AG09319 (cell line): ENCODE results near the gene MYO10.

Experiments
- DNase-seq: peaks from one replicate; pipeline ENCODE4 v3.0.0-alpha.2; 2010; ENCODE audit warnings: low read depth; ENCODE audit errors: extremely low read depth
- TF ChIP-seq, protein P1 (sequence below): IDR thresholded peaks from 2 replicates; pipeline ENCODE4 v1.5.1; 2011; ENCODE audit warnings: low read depth, mild to moderate bottlenecking, inconsistent platforms, low read length, moderate library complexity

The MYO10 gene

DNA sequence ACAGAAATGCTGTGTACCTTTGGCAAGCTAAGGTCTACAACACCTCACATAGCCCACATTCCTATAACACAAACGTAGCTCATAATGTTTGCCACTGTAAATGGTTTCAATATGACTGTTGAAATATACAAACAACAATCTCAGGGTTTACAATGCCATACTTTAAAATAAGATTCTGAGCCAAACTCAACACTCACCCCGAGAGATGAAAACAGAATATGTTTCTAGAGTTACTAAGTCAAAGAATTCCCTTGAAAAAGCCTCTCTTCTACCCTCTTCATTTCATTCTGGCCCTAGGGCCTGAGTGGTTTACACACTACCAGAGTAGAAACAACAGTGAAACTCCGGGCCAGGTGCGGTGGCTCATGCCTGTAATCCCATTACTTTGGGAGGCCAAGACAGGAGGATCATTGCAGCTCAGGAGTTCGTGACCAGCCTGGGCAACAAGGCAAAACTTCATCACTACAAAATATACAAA lies 72.6 kb downstream of the MYO10 start:
- DNase-seq, result no peak
- TF ChIP-seq, protein P1, sequence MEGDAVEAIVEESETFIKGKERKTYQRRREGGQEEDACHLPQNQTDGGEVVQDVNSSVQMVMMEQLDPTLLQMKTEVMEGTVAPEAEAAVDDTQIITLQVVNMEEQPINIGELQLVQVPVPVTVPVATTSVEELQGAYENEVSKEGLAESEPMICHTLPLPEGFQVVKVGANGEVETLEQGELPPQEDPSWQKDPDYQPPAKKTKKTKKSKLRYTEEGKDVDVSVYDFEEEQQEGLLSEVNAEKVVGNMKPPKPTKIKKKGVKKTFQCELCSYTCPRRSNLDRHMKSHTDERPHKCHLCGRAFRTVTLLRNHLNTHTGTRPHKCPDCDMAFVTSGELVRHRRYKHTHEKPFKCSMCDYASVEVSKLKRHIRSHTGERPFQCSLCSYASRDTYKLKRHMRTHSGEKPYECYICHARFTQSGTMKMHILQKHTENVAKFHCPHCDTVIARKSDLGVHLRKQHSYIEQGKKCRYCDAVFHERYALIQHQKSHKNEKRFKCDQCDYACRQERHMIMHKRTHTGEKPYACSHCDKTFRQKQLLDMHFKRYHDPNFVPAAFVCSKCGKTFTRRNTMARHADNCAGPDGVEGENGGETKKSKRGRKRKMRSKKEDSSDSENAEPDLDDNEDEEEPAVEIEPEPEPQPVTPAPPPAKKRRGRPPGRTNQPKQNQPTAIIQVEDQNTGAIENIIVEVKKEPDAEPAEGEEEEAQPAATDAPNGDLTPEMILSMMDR, result no peak

DNA sequence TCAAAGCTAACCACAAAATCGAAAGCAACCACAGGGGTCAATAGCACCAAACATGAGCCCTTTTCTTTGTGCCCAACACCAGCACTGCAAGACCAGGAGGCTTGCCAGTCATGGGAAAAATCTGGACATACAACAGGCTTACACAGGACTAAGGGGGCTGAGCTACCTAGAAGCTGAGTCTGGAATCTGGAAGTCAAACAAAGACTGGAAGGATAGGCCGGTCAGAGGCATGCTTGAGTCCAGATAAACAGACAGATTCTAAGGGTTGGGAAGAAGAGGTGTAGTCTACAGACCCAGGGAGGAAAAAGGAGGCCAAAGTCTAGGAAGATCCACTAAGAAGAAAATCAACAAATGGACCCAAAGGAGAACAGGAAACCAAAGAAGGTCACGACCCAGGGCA lies 73.3 kb downstream of the MYO10 start:
- no peak for DNase-seq
- TF ChIP-seq, protein P1, result no peak

DNA sequence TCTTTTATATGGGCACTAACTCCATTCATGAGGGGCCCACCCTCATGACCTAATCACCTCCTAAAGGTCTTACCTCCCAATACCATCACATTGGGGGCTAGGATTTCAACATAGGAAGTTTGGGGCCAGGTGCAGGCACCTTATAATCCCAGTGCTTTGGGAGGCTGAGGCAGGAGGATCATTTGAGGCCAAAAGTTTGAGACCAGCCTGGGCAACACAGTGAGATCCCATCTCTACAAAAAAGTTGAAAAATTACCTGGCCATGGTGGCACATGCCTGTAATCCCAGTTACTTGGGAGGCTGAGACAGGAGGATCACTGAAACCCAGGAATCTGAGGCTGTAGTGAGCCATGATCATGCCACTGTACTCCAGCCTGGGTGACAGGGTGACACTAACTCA lies 76.7 kb downstream of the MYO10 start:
- no peak for DNase-seq
- TF ChIP-seq, protein P1, result no peak

DNA sequence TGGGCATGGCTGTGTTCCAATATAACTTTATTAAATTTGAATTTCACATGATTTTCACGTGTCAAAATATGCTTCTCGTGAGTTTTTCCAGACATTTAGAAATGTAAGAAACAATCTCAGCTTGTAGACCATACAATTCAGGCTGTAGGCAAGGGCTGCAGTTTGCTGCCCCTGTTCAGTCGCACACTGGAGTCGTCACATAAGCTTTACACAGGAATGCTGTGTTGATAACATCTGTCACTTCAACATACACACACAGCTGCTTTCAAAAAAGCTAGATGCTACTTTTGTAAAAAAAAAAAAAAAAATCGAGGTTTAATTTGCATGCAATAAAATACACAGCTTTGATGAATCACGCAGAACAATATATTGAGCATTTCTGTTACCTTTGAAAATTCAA lies 77.9 kb downstream of the MYO10 start:
- TF ChIP-seq, protein P1, result no peak
- no peak for DNase-seq

DNA sequence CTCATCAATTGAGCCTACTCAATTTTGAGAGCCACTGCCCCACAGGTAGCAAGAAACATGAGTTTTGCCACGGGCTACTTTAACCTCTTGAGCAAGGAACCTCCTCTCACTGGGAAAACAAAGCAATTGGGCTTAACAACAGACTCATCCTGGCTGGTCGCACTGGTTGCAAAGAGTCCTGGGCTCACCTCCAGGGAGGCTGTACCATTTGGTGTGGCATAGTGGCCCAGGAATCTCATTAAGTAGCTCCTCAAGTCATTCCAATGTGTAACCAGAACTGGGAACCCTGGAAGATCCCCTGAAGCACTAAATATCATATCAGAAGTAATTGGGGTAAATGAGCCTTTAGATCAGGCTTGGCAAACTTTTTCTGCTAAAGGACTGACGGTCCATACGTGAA lies 78.5 kb downstream of the MYO10 start:
- TF ChIP-seq, protein P1, result no peak
- no peak for DNase-seq

DNA sequence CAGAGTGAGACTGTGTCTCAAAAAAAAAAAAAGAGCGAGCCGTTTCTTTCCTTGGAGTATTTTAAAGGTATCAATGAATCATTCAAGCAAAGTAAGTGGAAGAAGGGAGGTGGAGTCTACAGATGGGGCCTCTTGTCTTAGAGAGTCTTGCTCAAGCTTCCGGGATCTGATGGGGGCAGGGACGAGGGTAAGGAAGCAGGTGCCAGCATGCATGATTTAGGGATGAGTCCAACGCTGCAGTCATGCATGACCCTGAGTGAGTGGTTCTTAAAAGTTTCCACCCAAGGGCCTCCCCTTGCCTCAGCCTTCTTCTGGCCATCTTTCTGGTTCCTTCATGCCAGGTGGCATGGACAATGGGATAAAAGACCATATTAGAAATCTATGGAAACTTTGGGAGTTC lies 79.6 kb downstream of the MYO10 start:
- TF ChIP-seq, protein P1, result no peak
- peak; percentile 30 for DNase-seq

DNA sequence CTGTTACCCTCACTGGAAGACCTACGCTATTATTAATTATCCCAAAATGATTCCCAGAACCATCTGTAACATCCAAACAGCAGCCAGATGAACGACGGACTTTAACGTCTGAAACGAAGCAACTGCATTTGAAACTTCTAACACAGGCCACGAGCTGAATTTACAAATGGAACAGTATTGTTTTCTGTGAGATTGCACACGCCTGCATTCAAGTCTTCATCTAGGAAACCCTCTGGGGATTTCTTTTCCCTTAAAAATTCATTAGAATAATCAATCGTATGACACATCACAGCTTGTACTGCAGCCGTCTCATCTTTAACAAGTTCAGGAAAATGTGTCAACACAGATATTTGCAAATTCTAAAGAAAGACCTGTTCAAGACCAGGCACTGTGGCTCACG lies 80.2 kb downstream of the MYO10 start:
- DNase-seq, result no peak
- TF ChIP-seq, protein P1, result no peak

DNA sequence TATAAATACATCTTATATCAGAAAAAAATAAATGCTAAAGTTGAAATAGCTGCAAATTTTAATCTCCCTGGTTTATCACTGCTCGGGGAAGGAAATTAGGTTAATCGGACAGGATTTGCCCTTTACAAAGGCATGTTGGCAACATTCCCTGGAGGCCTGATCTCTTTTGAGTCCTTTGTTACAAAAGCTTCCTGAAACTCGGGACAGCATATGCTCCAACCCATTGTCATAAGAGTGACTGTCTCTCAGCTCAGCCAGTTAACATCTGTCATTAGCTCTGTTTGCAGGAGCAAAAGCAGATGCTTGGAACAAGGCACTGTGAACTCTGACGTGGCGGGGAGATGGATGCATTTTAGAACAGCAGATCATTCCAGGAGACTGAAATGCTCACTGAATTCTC lies 80.6 kb downstream of the MYO10 start:
- no peak for DNase-seq
- TF ChIP-seq, protein P1, result no peak
